DMS 273 (cell line): ENCODE data around the gene MAPT.

ENCODE experiments used
- DNase-seq: peaks from one replicate; lab custom pipeline; 2025; ENCODE audit not compliant: unreplicated experiment; lab: John Stamatoyannopoulos, UW

The MAPT gene

GRCh38 chr17:46026166-46027047 lies 132.1 kb downstream of the MAPT start:
- no peak for DNase-seq

- DNase-seq, result peak; percentile 84
Observed at GRCh38 chr17:46027048-46027975, 133.0 kb downstream of the MAPT start.

- DNase-seq, result no peak
Observed at GRCh38 chr17:46027976-46028325, 133.6 kb downstream of the MAPT start.

GRCh38 chr17:46028374-46028773 lies 134.0 kb downstream of the MAPT start:
- no peak for DNase-seq

GRCh38 chr17:46028981-46029565 lies 134.7 kb downstream of the MAPT start:
- DNase-seq, result no peak

- DNase-seq, result no peak
Observed at GRCh38 chr17:46029627-46030026, 135.3 kb downstream of the MAPT start.

- no peak for DNase-seq
Observed at GRCh38 chr17:46030752-46031151, 136.4 kb downstream of the MAPT start.

GRCh38 chr17:46031440-46031839 lies 137.1 kb downstream of the MAPT start:
- DNase-seq, result no peak

GRCh38 chr17:46031920-46032319 lies 137.6 kb downstream of the MAPT start:
- DNase-seq, result no peak

- no peak for DNase-seq
Observed at GRCh38 chr17:46032909-46033308, 138.6 kb downstream of the MAPT start.

GRCh38 chr17:46033392-46033791 lies 139.0 kb downstream of the MAPT start:
- DNase-seq, result no peak

GRCh38 chr17:46035112-46035818 lies 140.9 kb downstream of the MAPT start:
- no peak for DNase-seq

- no peak for DNase-seq
Observed at GRCh38 chr17:46036491-46036890, 142.1 kb downstream of the MAPT start.

- DNase-seq, result no peak
Observed at GRCh38 chr17:46037722-46038255, 143.4 kb downstream of the MAPT start.

- DNase-seq, result no peak
Observed at GRCh38 chr17:46038414-46038813, 144.1 kb downstream of the MAPT start.

GRCh38 chr17:46038937-46039336 lies 144.6 kb downstream of the MAPT start:
- no peak for DNase-seq

GRCh38 chr17:46039592-46040186 lies 145.3 kb downstream of the MAPT start:
- no peak for DNase-seq

GRCh38 chr17:46042246-46042645 lies 147.9 kb downstream of the MAPT start:
- DNase-seq, result no peak

- no peak for DNase-seq
Observed at GRCh38 chr17:46042925-46043324, 148.6 kb downstream of the MAPT start.

GRCh38 chr17:46043606-46044005 lies 149.3 kb downstream of the MAPT start:
- no peak for DNase-seq
